Mucosa of rectum (tissue), 2 donors: Measurements from ENCODE around the gene LRIG2.
"Not testable (repeated sequence)": the region's sequence is repeated elsewhere in the genome, so short reads cannot be mapped to it uniquely, and the experiment has no call there.

Source experiments
- H3K27ac ChIP-seq, 2 donors: one replicate each; pipeline ENCODE4 v1.7.0; 2013; ENCODE audit warnings: inconsistent platforms in 2 of 2, low read depth in 2 of 2, low read length in 2 of 2
- H3K27me3 ChIP-seq, 2 donors: one replicate each; pipeline ENCODE4 v1.7.0; 2013; ENCODE audit warnings: low read length in 2 of 2; ENCODE audit not compliant: control insufficient read depth in 2 of 2, insufficient read depth in 2 of 2
- H3K36me3 ChIP-seq, 2 donors: one replicate each; pipeline ENCODE4 v1.7.0; 2013; ENCODE audit warnings: low read length in 2 of 2; ENCODE audit not compliant: control insufficient read depth in 2 of 2, insufficient read depth in 2 of 2
- H3K4me1 ChIP-seq, 2 donors: one replicate each; pipeline ENCODE4 v1.7.0; 2013; ENCODE audit warnings: low read length in 2 of 2, mild to moderate bottlenecking in 1 of 2; ENCODE audit not compliant: control insufficient read depth in 2 of 2, insufficient read depth in 2 of 2
- H3K4me3 ChIP-seq, 2 donors: one replicate each; pipeline ENCODE4 v1.7.0; 2013; ENCODE audit warnings: low read length in 2 of 2
- H3K9ac ChIP-seq, 2 donors: one replicate each; pipeline ENCODE4 v1.7.0; 2013; ENCODE audit warnings: low read length in 2 of 2, low read depth in 1 of 2, mild to moderate bottlenecking in 1 of 2
- H3K9me3 ChIP-seq, 2 donors: one replicate each; pipeline ENCODE4 v1.7.0; 2013; ENCODE audit warnings: low read length in 2 of 2; ENCODE audit not compliant: control insufficient read depth in 2 of 2
- donor health status: healthy.
- donor health status: Normal muscosa, but diverticular disease.

LRIG2 gene

GRCh38 chr1:113153116-113153803 is 80.3 kb downstream of the LRIG2 start:
- Histone ChIP-seq H3K9me3 (no peaks in the 10 kb centered on the region), H3K27me3 (no peaks in the 10 kb centered on the region), H3K36me3 (no peaks in the 10 kb centered on the region), H3K4me3 (no peak overlapping the region), H3K27ac (no peak overlapping the region), H3K4me1 (peaks cover 0 to 3% of the 10 kb centered on the region in 2 donors), H3K9ac (no peak overlapping the region)

GRCh38 chr1:113156368-113156767 is 83.4 kb downstream of the LRIG2 start:
- H3K9me3 ChIP-seq, result no peaks in the 10 kb centered on the region
- H3K27me3 ChIP-seq, result no peaks in the 10 kb centered on the region
- no peak overlapping the region for H3K9ac ChIP-seq
- no peaks in the 10 kb centered on the region for H3K36me3 ChIP-seq
- no peak overlapping the region for H3K27ac ChIP-seq
- no peak overlapping the region for H3K4me3 ChIP-seq
- peaks cover 0 to 3% of the 10 kb centered on the region in 2 donors for H3K4me1 ChIP-seq

- not testable (repeated sequence) for H3K4me1 ChIP-seq, H3K36me3 ChIP-seq, H3K9ac ChIP-seq, H3K27me3 ChIP-seq, H3K9me3 ChIP-seq, H3K27ac ChIP-seq, H3K4me3 ChIP-seq
These were observed 85.7 kb downstream of the LRIG2 start for GRCh38 chr1:113158743-113159142.

- H3K9ac ChIP-seq, result no peak overlapping the region
- no peaks in the 10 kb centered on the region for H3K9me3 ChIP-seq
- no peaks in the 10 kb centered on the region for H3K36me3 ChIP-seq
- no peaks in the 10 kb centered on the region for H3K27me3 ChIP-seq
- no peak overlapping the region for H3K27ac ChIP-seq
- no peak overlapping the region for H3K4me3 ChIP-seq
- no peaks in the 10 kb centered on the region for H3K4me1 ChIP-seq
These were observed 93.5 kb downstream of the LRIG2 start for GRCh38 chr1:113166473-113166872.

- Histone ChIP-seq H3K27ac (no peak overlapping the region), H3K9ac (no peak overlapping the region), H3K9me3 (no peaks in the 10 kb centered on the region), H3K27me3 (no peaks in the 10 kb centered on the region), H3K4me1 (no peaks in the 10 kb centered on the region), H3K4me3 (no peak overlapping the region), H3K36me3 (no peaks in the 10 kb centered on the region)
These were observed 95.9 kb downstream of the LRIG2 start for GRCh38 chr1:113168946-113169345.

GRCh38 chr1:113169591-113169990 is 96.6 kb downstream of the LRIG2 start:
- Histone ChIP-seq H3K9ac (no peak overlapping the region), H3K4me1 (no peaks in the 10 kb centered on the region), H3K36me3 (no peaks in the 10 kb centered on the region)

GRCh38 chr1:113170519-113170918 is 97.5 kb downstream of the LRIG2 start:
- Histone ChIP-seq H3K9me3 (no peaks in the 10 kb centered on the region), H3K4me1 (no peaks in the 10 kb centered on the region), H3K27me3 (no peaks in the 10 kb centered on the region), H3K36me3 (no peaks in the 10 kb centered on the region), H3K9ac (no peak overlapping the region), H3K27ac (no peak overlapping the region), H3K4me3 (no peak overlapping the region)

More at GRCh38 chr1:113169591-113169990, 96.6 kb downstream of the LRIG2 start:
- Histone ChIP-seq H3K27ac (no peak overlapping the region), H3K9me3 (no peaks in the 10 kb centered on the region), H3K27me3 (no peaks in the 10 kb centered on the region), H3K4me3 (no peak overlapping the region)

- no peak overlapping the region for H3K4me3 ChIP-seq
These were observed 105.1 kb downstream of the LRIG2 start for GRCh38 chr1:113178106-113178505.

GRCh38 chr1:113178522-113178921 is 105.5 kb downstream of the LRIG2 start:
- no peak overlapping the region for H3K4me3 ChIP-seq
- no peak overlapping the region for H3K9ac ChIP-seq
- no peak overlapping the region for H3K27ac ChIP-seq
- no peaks in the 10 kb centered on the region for H3K9me3 ChIP-seq
- no peaks in the 10 kb centered on the region for H3K36me3 ChIP-seq
- no peaks in the 10 kb centered on the region for H3K4me1 ChIP-seq
- H3K27me3 ChIP-seq, result no peaks in the 10 kb centered on the region

More at GRCh38 chr1:113178106-113178505, 105.1 kb downstream of the LRIG2 start:
- H3K9me3 ChIP-seq, result no peaks in the 10 kb centered on the region
- no peaks in the 10 kb centered on the region for H3K4me1 ChIP-seq
- no peaks in the 10 kb centered on the region for H3K36me3 ChIP-seq
- no peaks in the 10 kb centered on the region for H3K27me3 ChIP-seq
- H3K9ac ChIP-seq, result no peak overlapping the region
- H3K27ac ChIP-seq, result no peak overlapping the region
